Omental fat pad (tissue), 4 donors: ENCODE data around the gene ARPP19. TPM values are rescaled to one million over a fixed set of nuclear protein-coding genes. Genes with fewer than 3 reads are reported as not detected.

Source experiments
- ATAC-seq: fragments of 150-250 bp; one replicate; pipeline ENCODE4 v1.9.1; 2016; ENCODE audit warnings: mild to moderate bottlenecking, moderate library complexity; ENCODE audit not compliant: low FRiP score
- DNase-seq: peaks from one replicate; pipeline ENCODE4 v3.0.0-alpha.2; 2019; ENCODE audit warnings: low spot score
- total RNA-seq, 4 donors: library from RNA; depleted of rRNA; stranded (reverse); fragments of >200 nt; gene quantifications; one replicate each; pipeline ENCODE4 v1.1.0, GENCODE V29; 2016
- TF ChIP-seq, protein P1 (sequence below), 3 donors: fragments of 450-650 bp; IDR thresholded peaks; one replicate each; pipeline ENCODE4 v1.5.1; 2016 to 2017; ENCODE audit warnings: antibody characterized with exemption in 3 of 3, mild to moderate bottlenecking in 3 of 3, moderate library complexity in 2 of 3

Gene ARPP19, protein sequence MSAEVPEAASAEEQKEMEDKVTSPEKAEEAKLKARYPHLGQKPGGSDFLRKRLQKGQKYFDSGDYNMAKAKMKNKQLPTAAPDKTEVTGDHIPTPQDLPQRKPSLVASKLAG
- total RNA-seq, result 100 to 1,000 TPM; 105 to 144 (median 131) TPM

DNA sequence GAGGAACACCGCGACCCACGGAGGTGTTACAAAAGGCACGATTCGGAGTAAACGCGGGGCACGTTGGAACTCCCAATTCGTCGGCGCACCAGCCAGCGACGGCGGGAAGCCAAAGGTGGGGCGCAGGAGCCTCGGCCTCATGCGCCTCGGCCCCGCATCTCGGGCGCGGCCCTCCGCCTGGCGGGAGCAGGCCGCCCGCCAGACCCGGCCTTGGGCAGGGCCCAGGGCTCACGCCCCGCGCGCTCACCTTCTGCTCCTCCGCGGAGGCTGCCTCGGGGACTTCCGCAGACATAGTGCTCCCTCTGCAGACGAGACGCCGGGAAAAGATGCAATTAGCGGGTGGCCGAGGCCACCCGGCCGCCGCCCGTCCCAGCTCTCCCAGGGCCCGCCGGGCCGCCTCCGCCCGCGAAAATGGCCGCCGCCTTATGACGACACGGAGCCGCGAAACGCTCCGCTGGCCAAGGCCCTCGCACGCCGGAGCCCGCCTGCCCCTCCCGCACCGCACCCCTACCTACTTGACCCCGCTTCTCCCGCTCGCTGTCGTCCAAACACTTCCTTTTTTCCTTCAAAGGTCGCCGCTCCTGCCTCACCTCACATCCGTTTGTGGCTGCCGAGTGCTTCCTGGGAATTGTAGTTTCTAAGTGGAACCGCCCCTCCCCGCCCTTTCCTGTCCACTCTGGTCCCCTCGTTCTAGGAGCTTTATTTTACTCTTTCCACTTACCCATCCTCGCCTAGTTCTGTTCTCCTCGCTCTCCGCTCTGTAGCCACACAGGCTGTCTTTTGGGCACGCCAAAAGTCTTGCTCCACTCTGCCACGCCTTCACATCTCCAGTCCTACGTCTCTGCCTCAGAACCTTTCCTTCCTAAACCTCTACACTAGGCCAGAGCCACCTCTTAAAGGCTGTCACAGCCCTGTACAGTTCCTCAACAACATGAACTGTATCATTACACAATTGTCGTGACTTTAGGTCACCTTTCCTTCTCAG, at the start of gene ARPP19:
ARPP19 (minus strand) TSS at position 430 of the 985 bp plus-strand sequence; CDS start at position 292, 138 bp downstream.
- peak; percentile 90 for ATAC-seq
- TF ChIP-seq, protein P1, sequence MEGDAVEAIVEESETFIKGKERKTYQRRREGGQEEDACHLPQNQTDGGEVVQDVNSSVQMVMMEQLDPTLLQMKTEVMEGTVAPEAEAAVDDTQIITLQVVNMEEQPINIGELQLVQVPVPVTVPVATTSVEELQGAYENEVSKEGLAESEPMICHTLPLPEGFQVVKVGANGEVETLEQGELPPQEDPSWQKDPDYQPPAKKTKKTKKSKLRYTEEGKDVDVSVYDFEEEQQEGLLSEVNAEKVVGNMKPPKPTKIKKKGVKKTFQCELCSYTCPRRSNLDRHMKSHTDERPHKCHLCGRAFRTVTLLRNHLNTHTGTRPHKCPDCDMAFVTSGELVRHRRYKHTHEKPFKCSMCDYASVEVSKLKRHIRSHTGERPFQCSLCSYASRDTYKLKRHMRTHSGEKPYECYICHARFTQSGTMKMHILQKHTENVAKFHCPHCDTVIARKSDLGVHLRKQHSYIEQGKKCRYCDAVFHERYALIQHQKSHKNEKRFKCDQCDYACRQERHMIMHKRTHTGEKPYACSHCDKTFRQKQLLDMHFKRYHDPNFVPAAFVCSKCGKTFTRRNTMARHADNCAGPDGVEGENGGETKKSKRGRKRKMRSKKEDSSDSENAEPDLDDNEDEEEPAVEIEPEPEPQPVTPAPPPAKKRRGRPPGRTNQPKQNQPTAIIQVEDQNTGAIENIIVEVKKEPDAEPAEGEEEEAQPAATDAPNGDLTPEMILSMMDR (IDR thresholded peaks at IDR 0.05), result no peak

DNA sequence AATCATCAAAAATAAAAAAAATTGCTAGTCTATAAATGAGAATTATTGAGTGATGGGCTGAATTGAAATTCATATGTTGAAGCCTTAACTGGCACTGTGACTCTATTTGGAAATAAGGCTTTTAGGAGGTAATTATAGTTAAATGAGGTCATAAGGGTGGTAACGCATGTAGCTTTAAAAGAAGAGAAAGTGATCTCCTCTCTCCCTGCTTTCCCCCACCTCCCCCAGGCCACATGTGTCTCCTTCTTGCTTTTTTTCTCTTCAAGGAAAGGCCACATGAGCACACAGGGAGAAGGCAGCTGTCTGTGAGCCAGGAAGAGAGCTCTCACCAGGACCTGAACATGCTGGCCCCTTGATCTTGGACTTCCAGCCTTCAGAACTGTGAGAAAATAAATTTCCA, 48.2 kb upstream of the ARPP19 start:
- TF ChIP-seq, protein P1 (IDR thresholded peaks at IDR 0.05), result no peak
- ATAC-seq, result no peak
- no peak for DNase-seq

More for the DNA sequence above, at the start of gene ARPP19:
- peak; percentile 66 for DNase-seq

DNA sequence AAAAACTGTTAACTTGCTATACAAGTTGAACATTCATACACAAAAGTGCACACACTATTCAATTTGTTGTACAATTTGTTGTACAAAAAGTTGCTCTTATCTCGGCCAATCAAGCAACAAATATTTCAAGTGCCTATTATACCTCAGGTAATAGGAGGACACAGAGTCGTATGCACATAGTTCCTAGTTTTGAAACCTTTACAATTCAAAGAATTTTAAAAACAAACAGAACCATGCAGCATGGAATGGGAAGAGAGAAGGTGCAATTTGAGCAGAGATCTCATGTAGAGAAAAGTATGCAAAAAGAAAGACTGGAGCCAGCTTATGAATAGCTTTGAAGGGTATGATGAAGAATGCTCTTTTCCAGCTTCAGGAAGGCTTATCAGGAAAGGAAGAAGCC, 46.5 kb upstream of the ARPP19 start:
- TF ChIP-seq, protein P1 (IDR thresholded peaks at IDR 0.05), result no peak
- DNase-seq, result no peak
- ATAC-seq, result no peak

DNA sequence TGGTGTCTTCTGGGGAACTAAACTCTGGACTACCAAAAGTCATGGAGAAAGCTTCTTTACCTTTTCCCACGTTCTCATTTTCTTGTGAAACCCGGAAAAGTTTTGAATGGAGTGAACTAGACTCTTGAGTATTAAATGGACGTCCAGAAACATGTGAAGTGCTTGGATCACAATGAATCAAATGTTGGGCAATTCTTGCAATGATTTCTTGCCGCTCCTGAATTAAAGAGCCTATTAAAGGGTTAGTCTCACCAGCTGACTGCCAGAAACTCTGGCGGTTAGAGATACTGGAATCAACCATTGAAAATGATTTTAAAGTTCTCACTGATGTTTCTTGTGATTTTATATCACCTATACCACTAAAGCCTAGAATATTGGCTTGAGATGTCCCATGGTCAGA, 40.8 kb upstream of the ARPP19 start:
- ATAC-seq, result no peak

DNA sequence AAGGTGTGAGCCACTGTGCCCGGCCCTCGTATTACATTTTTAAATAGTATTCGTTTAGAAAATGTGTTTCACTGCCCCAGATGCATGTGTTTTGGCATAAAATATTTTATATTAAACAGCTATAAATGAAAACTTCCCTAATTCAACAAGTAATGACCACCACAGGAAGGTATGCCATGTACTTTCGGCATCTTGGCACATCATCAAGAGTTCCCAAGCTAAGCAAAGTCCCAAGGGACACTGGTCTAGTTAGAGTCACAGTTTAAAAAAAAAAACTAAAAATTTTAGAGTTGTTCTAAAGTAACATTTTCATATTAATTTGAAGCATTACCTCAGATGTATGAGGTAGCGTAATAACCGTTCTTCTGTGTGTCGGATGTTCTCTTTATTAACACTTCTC, 15.6 kb upstream of the ARPP19 start:
- DNase-seq, result no peak
- ATAC-seq, result no peak
- TF ChIP-seq, protein P1 (IDR thresholded peaks at IDR 0.05), result no peak

More for the DNA sequence above, 40.8 kb upstream of the ARPP19 start:
- TF ChIP-seq, protein P1 (IDR thresholded peaks at IDR 0.05), result no peak
- no peak for DNase-seq

DNA sequence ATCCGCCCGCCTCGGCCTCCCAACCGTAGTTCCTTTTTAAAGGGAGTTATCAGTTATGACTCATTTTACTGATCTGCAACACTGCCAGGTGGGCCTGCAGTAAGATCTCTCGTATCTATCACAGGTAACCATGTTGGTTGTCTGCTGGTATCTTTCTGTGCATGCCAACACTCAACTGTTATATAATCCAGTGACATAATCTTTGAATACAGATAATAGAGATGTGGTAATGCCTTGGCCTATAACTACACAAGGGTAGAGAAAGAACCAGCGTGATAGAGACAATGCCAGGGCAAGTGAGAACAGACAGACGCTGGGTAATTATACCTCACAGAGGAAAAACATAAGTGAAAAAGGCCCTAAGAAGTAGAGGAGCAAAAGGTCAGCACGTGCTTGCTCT, 11.0 kb upstream of the ARPP19 start:
- TF ChIP-seq, protein P1 (IDR thresholded peaks at IDR 0.05), result no peak
- no peak for DNase-seq
- no peak for ATAC-seq
